Measurements from ENCODE around the gene B4GALNT4. TPM values are rescaled to one million over a fixed set of nuclear protein-coding genes. Genes with fewer than 3 reads are reported as not detected.

Gene B4GALNT4
- total RNA-seq, 1 donor from 2014 or later, result 294 TPM

DNA sequence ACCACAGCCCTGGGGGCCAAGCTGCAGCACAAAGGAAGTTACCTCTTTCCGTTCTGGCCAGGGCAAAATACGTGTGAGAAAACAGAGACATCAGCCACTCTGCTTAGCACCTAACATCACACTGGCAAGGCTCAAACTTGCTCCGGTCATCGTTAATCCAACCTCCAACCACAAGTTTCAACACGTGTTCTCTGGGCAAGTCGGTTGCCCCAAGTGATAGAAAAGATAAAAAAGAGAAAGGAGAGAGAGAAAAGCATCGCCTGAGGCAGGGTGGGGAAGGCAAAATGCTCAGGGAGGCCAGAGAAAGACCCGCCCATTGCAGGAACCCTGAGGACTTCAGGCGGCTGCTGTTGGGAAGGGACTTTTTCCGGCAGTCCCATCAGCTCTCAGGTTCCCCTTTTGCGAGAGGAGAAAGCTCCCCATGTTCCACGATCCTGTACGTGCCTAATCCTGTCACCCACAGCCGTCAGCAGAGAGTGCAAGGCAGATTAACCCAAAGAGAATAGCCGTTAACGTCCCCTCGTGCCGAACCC lies 18.5 kb upstream of the B4GALNT4 start:
- no peaks in the 10 kb centered on the region for H3K36me3 Mint-ChIP-seq (ENCODE audit: insufficient read depth)
- no peak for DNase-seq (ENCODE audit: low spot score, unreplicated experiment)
- no peak for TF ChIP-seq CTCF (IDR thresholded peaks at IDR 0.05; ENCODE audit: unreplicated experiment)
- no peaks in the 10 kb centered on the region for H3K27me3 Mint-ChIP-seq
- peaks cover 27% of the 10 kb centered on the region for H3K4me1 Mint-ChIP-seq (ENCODE audit: low read depth)
- peak overlapping the region; percentile 62 for H3K27ac Mint-ChIP-seq
- no peak overlapping the region for H3K4me3 Mint-ChIP-seq (ENCODE audit: low read depth)
- H3K9me3 Mint-ChIP-seq (ENCODE audit: low read depth), result no peaks in the 10 kb centered on the region

DNA sequence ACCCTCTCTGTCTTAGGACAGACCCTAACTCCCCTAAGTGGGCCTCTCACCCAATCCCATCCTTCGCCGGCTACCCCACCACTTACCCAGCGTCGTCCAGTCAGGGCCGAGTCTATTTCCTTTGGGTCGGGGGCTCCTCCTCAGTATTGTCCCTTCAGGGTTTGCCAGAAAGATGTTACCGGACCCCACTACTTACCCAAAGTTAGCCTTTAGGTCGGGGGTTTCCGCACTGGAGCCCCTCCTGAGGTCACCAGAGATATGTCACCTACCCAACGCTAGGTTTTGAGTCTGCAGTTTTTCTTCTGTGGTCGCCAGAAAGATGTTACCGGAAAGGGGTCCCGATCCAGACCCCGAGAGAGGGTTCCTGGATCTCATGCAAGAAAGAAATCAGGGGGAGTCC lies 17.9 kb upstream of the B4GALNT4 start:
- H3K4me3 Mint-ChIP-seq (ENCODE audit: low read depth), result no peak overlapping the region
- no peaks in the 10 kb centered on the region for H3K9me3 Mint-ChIP-seq (ENCODE audit: low read depth)
- H3K4me1 Mint-ChIP-seq (ENCODE audit: low read depth), result peaks cover 27% of the 10 kb centered on the region
- no peaks in the 10 kb centered on the region for H3K27me3 Mint-ChIP-seq
- no peaks in the 10 kb centered on the region for H3K36me3 Mint-ChIP-seq (ENCODE audit: insufficient read depth)
- TF ChIP-seq CTCF (IDR thresholded peaks at IDR 0.05; ENCODE audit: unreplicated experiment), result no peak
- no peak for DNase-seq (ENCODE audit: low spot score, unreplicated experiment)
- H3K27ac Mint-ChIP-seq, result no peak overlapping the region

GRCh38 chr11:352456-353031 lies 16.8 kb upstream of the B4GALNT4 start:
- Mint-ChIP-seq H3K36me3 (ENCODE audit: insufficient read depth) (no peaks in the 10 kb centered on the region), H3K4me1 (ENCODE audit: low read depth) (peaks cover 27% of the 10 kb centered on the region), H3K4me3 (ENCODE audit: low read depth) (no peak overlapping the region), H3K9me3 (ENCODE audit: low read depth) (no peaks in the 10 kb centered on the region), H3K27me3 (no peaks in the 10 kb centered on the region), H3K27ac (peak overlapping the region; percentile 38)
- no peak for TF ChIP-seq CTCF (IDR thresholded peaks at IDR 0.05; ENCODE audit: unreplicated experiment)
- DNase-seq (ENCODE audit: low spot score, unreplicated experiment), result no peak

GRCh38 chr11:353179-353873 lies 16.0 kb upstream of the B4GALNT4 start:
- H3K9me3 Mint-ChIP-seq (ENCODE audit: low read depth), result no peaks in the 10 kb centered on the region
- H3K27me3 Mint-ChIP-seq, result no peaks in the 10 kb centered on the region
- no peak for TF ChIP-seq CTCF (IDR thresholded peaks at IDR 0.05; ENCODE audit: unreplicated experiment)
- H3K36me3 Mint-ChIP-seq (ENCODE audit: insufficient read depth), result no peaks in the 10 kb centered on the region
- no peak overlapping the region for H3K4me3 Mint-ChIP-seq (ENCODE audit: low read depth)
- H3K4me1 Mint-ChIP-seq (ENCODE audit: low read depth), result peaks cover 27% of the 10 kb centered on the region
- H3K27ac Mint-ChIP-seq, result peak overlapping the region; percentile 95
- no peak for DNase-seq (ENCODE audit: low spot score, unreplicated experiment)

GRCh38 chr11:355581-356458 lies 13.5 kb upstream of the B4GALNT4 start:
- H3K4me1 Mint-ChIP-seq (ENCODE audit: low read depth), result peaks cover 18% of the 10 kb centered on the region

More at GRCh38 chr11:355581-356458, 13.5 kb upstream of the B4GALNT4 start:
- Mint-ChIP-seq H3K27me3 (no peaks in the 10 kb centered on the region), H3K4me3 (ENCODE audit: low read depth) (peak overlapping the region; percentile 44), H3K36me3 (ENCODE audit: insufficient read depth) (no peaks in the 10 kb centered on the region), H3K27ac (peak overlapping the region; percentile 90), H3K9me3 (ENCODE audit: low read depth) (no peaks in the 10 kb centered on the region)
- DNase-seq (ENCODE audit: low spot score, unreplicated experiment), result peak; percentile 81
- TF ChIP-seq CTCF (IDR thresholded peaks at IDR 0.05; ENCODE audit: unreplicated experiment), result no peak

Data from progenitor cell of endocrine pancreas (in vitro differentiated cells).